OCI-LY7 (cell line): Measurements from ENCODE around the gene SERPINB10. TPM values are rescaled to one million over a fixed set of nuclear protein-coding genes. Genes with fewer than 3 reads are reported as not detected.
A peak's percentile ranks its signal among the peaks of the same experiment; 100 is the strongest.

Source experiments
- BruUV-seq: library from RNA; stranded (reverse); fragments of 400-500 nt; replicated peaks from 2 replicates; lab custom pipeline; 2021; lab: Mats Ljungman, UMichigan
- CTCF ChIA-PET: fragments of 300-600 bp; sonication (Branson Sonifier 250); formaldehyde crosslinking; loops from one replicate; lab custom pipeline; 2022; ENCODE audit warnings: antibody characterized with exemption; ENCODE audit not compliant: unreplicated experiment; lab: Charles Lee
- POLR2A ChIA-PET: fragments of 300-600 bp; sonication (Branson Sonifier 250); formaldehyde crosslinking; loops from one replicate; lab custom pipeline; 2022; ENCODE audit warnings: antibody characterized with exemption; lab: Charles Lee
- DNase-seq: peaks from one replicate; pipeline ENCODE4 v3.0.0-alpha.2; 2015; ENCODE audit warnings: low spot score
- H2AFZ ChIP-seq: fragments of 200-600 bp; sonication (generic), shearing (Covaris generic); 2 replicates; pipeline ENCODE4 v1.6.1; 2014; ENCODE audit warnings: mild to moderate bottlenecking, antibody characterized with exemption, low read length, moderate library complexity
- H3K27ac ChIP-seq: fragments of 200-600 bp; sonication (generic); 2 replicates; pipeline ENCODE4 v1.5.1; 2014; ENCODE audit warnings: mixed run types, low read depth, mild to moderate bottlenecking, moderate library complexity, low read length, inconsistent platforms; ENCODE audit not compliant: poor library complexity, severe bottlenecking
- H3K36me3 ChIP-seq: fragments of 200-600 bp; sonication (generic); 2 replicates; pipeline ENCODE4 v1.6.1; 2014; ENCODE audit warnings: mild to moderate bottlenecking, antibody characterized with exemption, low read length, moderate library complexity, mixed read lengths; ENCODE audit not compliant: insufficient read depth
- H3K4me1 ChIP-seq: fragments of 200-600 bp; sonication (generic); 2 replicates; pipeline ENCODE4 v1.5.1; 2014; ENCODE audit warnings: mild to moderate bottlenecking, low read length; ENCODE audit not compliant: insufficient read depth, poor library complexity, severe bottlenecking
- H3K4me2 ChIP-seq: fragments of 200-600 bp; sonication (generic); 2 replicates; pipeline ENCODE4 v1.6.1; 2014; ENCODE audit warnings: mild to moderate bottlenecking, low read length
- H3K4me3 ChIP-seq: fragments of 200-600 bp; sonication (generic); 2 replicates; pipeline ENCODE4 v1.5.1; 2014; ENCODE audit warnings: mild to moderate bottlenecking, low read depth, low read length; ENCODE audit not compliant: poor library complexity, severe bottlenecking
- H3K79me2 ChIP-seq: fragments of 200-600 bp; sonication (generic); 2 replicates; pipeline ENCODE4 v1.6.1; 2016; ENCODE audit warnings: low read depth, mild to moderate bottlenecking, low read length, moderate library complexity, mixed read lengths; ENCODE audit not compliant: insufficient read depth
- H3K9me2 ChIP-seq: fragments of 200-600 bp; sonication (generic); 2 replicates; pipeline ENCODE4 v1.6.1; 2016; ENCODE audit warnings: mild to moderate bottlenecking, low read length, mixed read lengths; ENCODE audit not compliant: insufficient read depth
- H3K9me3 ChIP-seq: fragments of 200-600 bp; sonication (generic); 2 replicates; pipeline ENCODE4 v1.6.1; 2014; ENCODE audit warnings: mild to moderate bottlenecking, mixed run types, low read length, mixed read lengths
- H4K20me1 ChIP-seq: fragments of 200-600 bp; sonication (generic); 2 replicates; pipeline ENCODE4 v1.6.1; 2014; ENCODE audit warnings: mild to moderate bottlenecking, antibody characterized with exemption, low read length, moderate library complexity, mixed read lengths; ENCODE audit not compliant: insufficient read depth
- CTCF ChIP-seq: fragments of 200-600 bp; sonication (generic); conservative IDR thresholded peaks from 2 replicates; pipeline ENCODE4 v1.5.1; 2014; ENCODE audit warnings: mild to moderate bottlenecking, antibody characterized with exemption, low read length, moderate library complexity, mixed read lengths
- EZH2phosphoT487 ChIP-seq: fragments of 200-600 bp; sonication (generic); IDR thresholded peaks from 2 replicates; pipeline ENCODE4 v1.6.1; 2018; ENCODE audit warnings: low read depth, borderline replicate concordance, mild to moderate bottlenecking, mixed run types, antibody characterized with exemption, low read length, moderate library complexity, mixed read lengths
- intact Hi-C: fragments of 100-400 bp; cut with micrococcal nuclease; formaldehyde crosslinking; loops from one replicate; pipeline ENCODE4 v1.10.0; 2022; ENCODE audit not compliant: unreplicated experiment
- total RNA-seq, 2 experiments: library from RNA; depleted of rRNA in 1 of 2; stranded (reverse); fragments of >200 nt in 1 of 2; shearing (Covaris generic) in 1 of 2; gene quantifications; 2 replicates each; pipeline ENCODE4 v1.2.3, GENCODE V29; 2014 to 2022

Gene SERPINB10
- total RNA-seq, 2 experiments from 2014 or later: not detected

GRCh38 chr18:63972002-63972376 lies 64.2 kb downstream of the SERPINB10 start:
- no peaks in the 10 kb centered on the region for H3K9me3 ChIP-seq
- H3K4me1 ChIP-seq: peaks cover 13% of the 10 kb centered on the region
- no peaks in the 10 kb centered on the region for H3K36me3 ChIP-seq
- ChIA-PET CTCF (no interaction called here), POLR2A (no interaction called here)
- H4K20me1 ChIP-seq: no peaks in the 10 kb centered on the region
- H3K4me3 ChIP-seq: no peak overlapping the region
- no peak overlapping the region for H3K27ac ChIP-seq
- BruUV-seq: no TSS peak
- H3K9me2 ChIP-seq: no peaks in the 10 kb centered on the region
- no peak overlapping the region for H2AFZ ChIP-seq
- TF ChIP-seq CTCF: no peak
- TF ChIP-seq EZH2phosphoT487: no peak
- intact Hi-C loops: no loop called here
- H3K4me2 ChIP-seq: no peak overlapping the region
- H3K79me2 ChIP-seq: no peaks in the 10 kb centered on the region
- no peak for DNase-seq

GRCh38 chr18:63974991-63975390 lies 67.2 kb downstream of the SERPINB10 start:
- DNase-seq: peak; percentile 3

More at GRCh38 chr18:63974991-63975390, 67.2 kb downstream of the SERPINB10 start:
- H3K9me3 ChIP-seq: no peaks in the 10 kb centered on the region
- CTCF ChIA-PET: no interaction called here
- no peak overlapping the region for H2AFZ ChIP-seq
- POLR2A ChIA-PET: no interaction called here
- H3K9me2 ChIP-seq: no peaks in the 10 kb centered on the region
- H3K4me3 ChIP-seq: no peak overlapping the region
- H3K36me3 ChIP-seq: no peaks in the 10 kb centered on the region
- no peak overlapping the region for H3K27ac ChIP-seq
- H4K20me1 ChIP-seq: no peaks in the 10 kb centered on the region
- intact Hi-C loops: no loop called here
- no peaks in the 10 kb centered on the region for H3K79me2 ChIP-seq
- no TSS peak for BruUV-seq
- H3K4me1 ChIP-seq: peaks cover 9% of the 10 kb centered on the region
- TF ChIP-seq CTCF (peak; percentile 42; the same call in 1 of the 2 replicates), EZH2phosphoT487 (no peak)
- no peak overlapping the region for H3K4me2 ChIP-seq
